Breast epithelium (tissue), 3 donors: ENCODE results near the gene RRP15.

Source experiments
- CTCF ChIP-seq, 3 donors: fragments of 450-650 bp; IDR thresholded peaks; one replicate each; pipeline ENCODE4 v1.5.1; 2016 to 2017; ENCODE audit warnings: antibody characterized with exemption in 3 of 3, mild to moderate bottlenecking in 3 of 3, moderate library complexity in 3 of 3
- POLR2A ChIP-seq: fragments of 450-650 bp; IDR thresholded peaks from one replicate; pipeline ENCODE4 v1.6.1; 2016; ENCODE audit warnings: antibody characterized with exemption, mild to moderate bottlenecking, moderate library complexity

- no peak for TF ChIP-seq POLR2A
- TF ChIP-seq CTCF (IDR thresholded peaks at IDR 0.05): no peak
These were observed 56.2 kb downstream of the RRP15 start for GRCh38 chr1:218341325-218341724.
